ENCODE measurements around the gene CDHR2.

The CDHR2 gene

GRCh38 chr5:176620333-176620981 lies 71.3 kb downstream of the CDHR2 start:
- DNase-seq (ENCODE audit: low read depth, low spot score) = no peak

- DNase-seq (ENCODE audit: low read depth, low spot score) = no peak
Observed at GRCh38 chr5:176621661-176622079, 72.5 kb downstream of the CDHR2 start.

DNA sequence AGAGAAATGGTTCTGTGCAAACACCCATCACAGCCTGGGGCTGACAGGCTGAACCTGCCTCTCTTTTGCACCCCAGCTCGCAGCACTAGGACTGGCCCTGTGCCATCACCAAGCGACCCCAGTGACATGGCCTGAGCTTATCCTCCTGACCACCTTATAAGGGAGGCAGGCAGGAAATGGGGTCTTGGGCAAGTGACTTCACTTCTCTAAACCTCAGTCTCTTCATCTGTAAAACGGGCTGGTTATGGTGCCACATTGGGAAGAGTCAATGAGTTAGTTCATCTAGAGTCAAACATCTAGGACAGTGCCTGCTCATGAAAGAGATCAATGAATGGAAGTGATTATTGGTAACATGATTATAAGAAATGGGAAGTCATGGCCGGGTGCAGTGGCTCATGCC lies 75.0 kb downstream of the CDHR2 start:
- no peak for DNase-seq (ENCODE audit: low read depth, low spot score)

DNA sequence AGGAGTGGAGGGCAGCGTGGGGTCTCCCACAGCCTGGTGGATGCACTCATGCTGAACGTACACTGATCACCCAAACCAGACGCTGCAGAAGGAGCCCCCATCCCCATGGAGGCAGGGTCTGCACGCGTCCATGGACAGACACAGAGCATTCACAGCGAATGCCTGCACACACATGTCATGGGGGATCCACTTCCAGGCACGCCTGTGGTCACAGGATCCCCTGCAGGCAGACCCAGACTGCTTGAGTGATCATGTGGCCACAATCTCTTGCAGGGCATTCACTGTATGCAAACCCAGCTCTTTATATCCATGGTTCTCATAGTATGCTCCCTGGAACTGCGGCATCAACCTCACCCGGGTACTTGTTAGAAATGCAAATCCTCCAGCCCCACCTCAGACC lies 75.8 kb downstream of the CDHR2 start:
- DNase-seq (ENCODE audit: low read depth, low spot score) = no peak

DNA sequence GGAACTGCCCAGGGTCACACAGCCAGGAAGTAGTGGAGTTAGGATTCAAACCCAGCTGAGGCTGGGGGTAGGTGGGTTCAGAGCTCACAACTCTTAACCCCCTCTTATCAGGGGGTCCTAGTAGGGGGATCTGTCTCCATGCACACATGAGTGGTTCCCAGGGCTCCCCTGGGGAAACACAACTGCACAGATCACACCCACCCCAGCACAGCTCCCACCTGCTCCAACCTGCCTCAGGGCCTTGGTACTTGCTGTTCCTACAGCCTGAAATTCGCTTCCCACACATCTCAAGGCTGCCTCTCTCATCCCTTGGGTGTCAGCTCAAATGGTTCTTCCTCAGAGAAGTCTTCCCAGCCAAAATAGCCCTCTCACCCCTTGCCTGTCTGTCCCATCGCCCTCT lies 76.4 kb downstream of the CDHR2 start:
- DNase-seq (ENCODE audit: low read depth, low spot score) = no peak

- no peak for DNase-seq (ENCODE audit: low read depth, low spot score)
Observed at GRCh38 chr5:176625966-176626875, 77.1 kb downstream of the CDHR2 start.

- no peak for DNase-seq (ENCODE audit: low read depth, low spot score)
Observed at GRCh38 chr5:176626876-176627236, 77.7 kb downstream of the CDHR2 start.

DNA sequence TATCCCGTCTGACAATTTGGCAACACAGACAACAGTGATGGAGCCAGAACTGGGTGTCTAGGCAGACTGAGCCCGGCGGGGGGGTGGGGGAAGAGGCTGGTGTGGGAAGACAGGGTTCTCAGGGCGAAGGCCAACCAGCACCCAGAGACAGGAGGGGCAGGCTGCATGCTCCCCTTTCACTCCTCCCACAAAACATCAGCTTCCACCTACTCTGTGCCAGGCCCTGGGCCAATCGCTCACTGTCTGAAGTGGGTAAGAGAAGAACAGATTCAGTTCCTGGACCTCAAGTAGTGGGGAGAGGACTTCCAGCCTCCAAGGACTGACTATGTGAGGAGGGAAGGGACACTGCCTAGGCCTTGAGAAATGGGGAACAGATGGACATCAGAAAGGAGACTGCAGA lies 78.4 kb downstream of the CDHR2 start:
- DNase-seq (ENCODE audit: low read depth, low spot score) = no peak

DNA sequence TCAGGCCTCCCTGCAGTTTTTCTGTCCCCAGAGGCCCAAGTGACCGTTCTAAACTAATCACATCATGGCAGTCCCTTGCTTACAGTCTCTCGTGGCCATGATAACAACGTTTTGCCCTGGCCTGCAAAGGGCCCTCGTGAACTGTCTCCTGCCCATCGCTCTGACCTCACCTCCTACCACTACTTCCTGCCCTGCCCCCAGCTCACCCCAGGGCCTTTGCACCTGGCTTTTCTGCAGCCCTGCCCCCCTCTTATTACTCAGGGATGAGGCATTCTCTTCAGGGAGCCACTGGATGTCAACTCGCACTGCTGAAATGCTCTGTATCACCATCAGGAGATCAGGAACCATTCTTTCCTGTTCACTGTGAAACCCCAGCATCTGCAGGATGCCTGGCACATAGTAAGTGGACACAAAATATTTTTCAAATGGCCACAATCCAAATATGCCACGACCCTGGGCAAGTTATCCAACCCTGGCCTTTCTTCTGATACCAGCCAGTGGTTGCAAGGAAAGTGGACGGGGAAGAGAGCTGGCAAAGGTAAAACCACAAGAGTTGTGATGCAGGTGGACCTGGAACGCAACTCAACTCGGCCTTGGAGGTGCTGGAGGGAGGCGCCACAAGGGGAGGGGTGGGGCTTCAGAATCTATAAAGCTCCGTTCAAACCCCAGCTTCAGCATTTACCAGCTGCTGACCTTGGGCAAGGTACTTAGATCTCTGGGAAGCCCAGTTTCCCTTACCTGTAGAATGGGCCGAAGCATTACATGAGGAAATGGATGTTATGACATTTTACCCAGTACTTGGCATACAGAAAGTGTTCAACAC lies 79.5 kb downstream of the CDHR2 start:
- no peak for DNase-seq (ENCODE audit: low read depth, low spot score)

DNA sequence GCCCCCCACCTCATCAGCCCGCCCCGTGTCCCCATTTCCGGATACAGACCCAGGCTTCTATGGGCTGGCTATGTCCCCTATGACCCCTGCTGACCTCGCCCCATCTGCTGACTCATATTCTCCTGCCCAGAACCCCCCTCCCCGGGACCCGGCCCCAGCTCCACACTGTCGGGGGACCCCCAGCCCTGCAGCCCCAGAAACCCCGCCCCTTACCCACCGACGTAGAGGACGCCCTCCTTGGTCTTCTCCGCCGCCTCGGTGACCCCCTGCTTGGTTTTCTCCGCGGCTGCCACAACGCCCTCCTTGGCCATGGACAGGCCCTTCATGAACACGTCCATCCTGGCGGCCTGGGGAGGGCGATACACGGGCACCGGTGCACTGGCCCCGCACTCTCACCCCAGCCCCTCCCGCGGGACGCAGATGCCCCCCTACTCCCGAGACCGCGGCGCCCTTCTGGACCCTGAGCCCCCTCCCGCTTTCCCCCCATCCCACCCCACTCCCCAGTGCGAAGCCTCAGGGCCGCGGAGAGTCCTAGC lies 80.2 kb downstream of the CDHR2 start:
- no peak for DNase-seq (ENCODE audit: low read depth, low spot score)

DNA sequence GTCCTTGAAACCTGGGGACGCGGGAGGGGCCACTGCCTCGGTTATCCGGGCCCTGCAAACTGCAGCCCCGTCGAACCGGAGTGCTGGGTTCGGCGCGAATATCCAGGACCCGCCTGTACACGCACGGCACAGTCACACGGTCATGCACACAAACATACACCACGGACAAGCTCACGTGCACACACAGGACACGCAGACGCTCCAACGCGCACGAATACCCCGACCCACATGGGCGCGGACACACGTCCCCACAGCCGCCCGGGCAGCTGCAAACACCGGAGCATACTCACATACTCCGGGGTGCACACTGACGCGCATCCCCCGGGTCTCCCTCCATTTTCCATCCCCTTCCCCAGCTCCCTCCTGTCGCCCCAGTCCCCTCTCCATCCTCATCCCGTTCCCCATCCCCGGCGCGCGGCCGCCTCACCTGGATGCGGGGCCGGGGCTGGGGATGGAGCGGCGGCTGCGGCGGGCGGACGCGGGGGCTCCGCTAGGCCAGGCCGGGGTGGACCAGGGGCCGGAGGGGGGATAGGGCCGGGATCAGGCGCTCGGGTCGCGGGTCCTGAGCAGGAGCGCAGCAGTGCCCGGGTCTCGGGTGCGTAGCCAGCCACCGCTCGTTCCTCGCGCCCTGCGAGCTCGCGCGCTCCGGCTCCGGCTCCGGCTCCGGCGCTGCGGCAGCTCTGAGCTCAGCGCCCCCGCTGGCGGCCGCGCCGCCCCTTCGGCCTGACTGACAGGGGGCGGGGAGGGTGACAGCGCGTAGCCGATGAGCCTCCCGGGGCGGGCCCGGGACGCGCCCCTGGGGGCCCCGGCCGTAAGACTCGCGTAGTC lies 80.9 kb downstream of the CDHR2 start, which contains the start of the genes EIF4E1B and SNCB:
TSS of gene EIF4E1B (plus strand) at position 823 of the 828 bp plus-strand sequence. CDS start 12,113 bp downstream, outside the sequence.
TSS of gene SNCB (minus strand) at position 682 of the 828 bp plus-strand sequence. CDS start 880 bp downstream, outside the sequence.
- no peak for DNase-seq (ENCODE audit: low read depth, low spot score)

GRCh38 chr5:176630681-176631222 lies 81.6 kb downstream of the CDHR2 start:
- no peak for DNase-seq (ENCODE audit: low read depth, low spot score)

- DNase-seq (ENCODE audit: low read depth, low spot score) = no peak
Observed at GRCh38 chr5:176631383-176632200, 82.5 kb downstream of the CDHR2 start.

GRCh38 chr5:176632745-176633144 lies 83.6 kb downstream of the CDHR2 start:
- no peak for DNase-seq (ENCODE audit: low read depth, low spot score)

DNA sequence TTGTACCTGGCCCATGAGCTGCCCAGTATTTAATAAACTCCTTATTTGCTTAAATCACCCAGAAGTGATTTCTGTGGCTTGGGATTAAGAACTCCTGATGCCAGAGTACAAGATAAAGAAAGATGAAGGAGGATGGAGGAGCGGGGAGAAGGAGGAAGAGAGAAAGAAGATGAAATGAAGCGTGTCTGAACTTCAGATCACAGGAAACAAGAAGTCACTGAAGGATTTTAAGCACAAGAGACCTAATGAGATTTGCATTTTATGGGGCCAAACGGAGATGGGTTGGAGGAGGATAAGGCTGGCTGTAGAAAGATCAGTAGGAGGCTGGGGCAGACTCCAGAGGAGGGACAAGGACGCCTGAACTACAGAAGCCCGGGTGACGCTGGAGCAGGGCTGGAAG lies 84.5 kb downstream of the CDHR2 start:
- DNase-seq (ENCODE audit: low read depth, low spot score) = no peak

- DNase-seq (ENCODE audit: low read depth, low spot score) = no peak
Observed at GRCh38 chr5:176636426-176636825, 87.3 kb downstream of the CDHR2 start.

GRCh38 chr5:176637556-176637955 lies 88.4 kb downstream of the CDHR2 start:
- DNase-seq (ENCODE audit: low read depth, low spot score) = no peak

GRCh38 chr5:176638437-176638836 lies 89.3 kb downstream of the CDHR2 start:
- DNase-seq (ENCODE audit: low read depth, low spot score) = no peak

GRCh38 chr5:176639208-176639607 lies 90.1 kb downstream of the CDHR2 start:
- DNase-seq (ENCODE audit: low read depth, low spot score) = no peak

DNA sequence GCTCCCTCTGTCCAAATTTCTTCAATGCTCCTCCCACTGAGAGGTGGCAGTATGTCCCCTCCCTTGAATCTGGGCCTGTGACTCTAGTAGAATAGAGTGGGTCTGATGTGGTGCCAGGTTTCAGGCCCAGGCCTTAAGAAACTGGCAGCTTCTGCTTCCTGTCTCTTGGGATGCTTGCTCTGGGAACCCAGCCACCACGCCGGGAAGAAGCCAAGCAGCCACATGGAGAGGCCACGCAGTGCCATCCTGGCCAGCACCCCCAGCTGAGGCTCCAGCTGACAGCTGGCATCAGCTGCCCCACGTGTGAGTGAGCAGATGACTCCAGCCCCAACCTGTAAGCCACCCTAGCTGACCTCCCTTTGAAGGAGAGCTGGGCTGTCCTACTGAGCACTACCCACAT lies 90.8 kb downstream of the CDHR2 start:
- no peak for DNase-seq (ENCODE audit: low read depth, low spot score)

Measured in activated CD4-positive, CD25-positive, alpha-beta regulatory T cell treated with anti-CD3 and anti-CD28 coated beads, Interleukin-2, amount 50 U/mL, for 16 hours (primary cell).